Activated CD4-positive, alpha-beta T cell treated with anti-CD3 and anti-CD28 coated beads for 48 hours (primary cell): ENCODE data around the gene DCHS1.

ENCODE experiments used
- DNase-seq: peaks from one replicate; pipeline ENCODE4 v3.0.0-alpha.2; 2020

DCHS1 gene

GRCh38 chr11:6642957-6643356 lies 12.7 kb downstream of the DCHS1 start:
- DNase-seq, result no peak

GRCh38 chr11:6640985-6641701 lies 14.5 kb downstream of the DCHS1 start:
- no peak for DNase-seq

GRCh38 chr11:6640036-6640984 lies 15.3 kb downstream of the DCHS1 start:
- no peak for DNase-seq

DNA sequence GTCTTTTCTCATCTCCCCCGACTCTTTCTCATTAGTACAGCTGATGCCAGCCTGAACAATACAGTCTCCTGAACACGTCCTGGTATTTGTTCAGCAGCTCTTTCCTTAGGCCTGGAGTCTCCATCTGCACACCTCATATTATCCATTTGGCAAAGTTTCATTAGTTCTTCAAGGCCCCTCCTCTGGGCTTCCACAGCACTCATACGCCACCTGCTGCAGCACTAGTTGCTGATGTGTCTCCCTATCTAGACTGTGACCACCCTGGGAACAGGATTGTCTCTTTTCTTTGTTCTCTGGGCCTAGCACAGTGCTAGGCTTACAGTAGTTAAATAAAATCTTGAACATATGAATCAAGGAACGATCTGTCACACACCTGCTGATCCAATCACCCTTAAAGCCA lies 17.2 kb downstream of the DCHS1 start:
- no peak for DNase-seq

DNA sequence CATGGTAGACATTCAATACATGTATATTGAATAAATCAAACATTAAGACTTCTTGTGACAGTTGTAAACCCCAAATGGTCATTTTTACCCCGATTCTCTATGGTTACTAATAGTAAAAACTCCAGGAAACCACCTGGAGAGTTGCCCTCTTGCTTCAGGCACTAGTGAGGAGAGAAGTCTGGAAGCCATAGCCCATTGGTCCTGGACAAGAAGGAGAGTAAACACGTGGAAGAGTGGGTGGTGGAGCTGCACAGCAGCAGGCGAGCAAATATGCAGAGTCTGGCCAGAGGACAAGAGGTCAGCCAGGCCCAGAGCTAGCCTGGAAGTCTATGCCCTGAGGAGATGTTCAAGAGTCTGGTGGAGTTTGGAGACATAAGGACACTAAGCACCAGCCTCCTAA lies 17.7 kb downstream of the DCHS1 start:
- DNase-seq, result no peak

DNA sequence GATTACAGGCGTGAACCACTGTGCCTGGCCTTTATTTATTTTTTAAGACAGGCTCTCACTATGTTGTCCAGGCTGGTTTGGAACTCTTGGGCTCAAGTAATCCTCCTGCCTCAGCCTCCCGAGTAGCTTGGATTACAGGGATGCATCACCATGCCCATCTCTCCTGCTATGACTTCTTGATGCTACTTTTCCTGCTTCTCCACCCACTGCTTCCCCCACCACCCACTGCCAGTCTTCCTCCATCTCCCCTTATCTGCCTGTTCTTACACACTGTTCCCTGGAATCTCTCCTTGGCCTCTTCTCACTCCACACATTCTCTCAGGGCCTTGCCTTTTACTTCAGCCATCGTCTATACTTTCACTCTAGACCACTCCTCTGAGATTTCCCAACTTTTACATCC lies 19.1 kb downstream of the DCHS1 start:
- DNase-seq, result no peak

DNA sequence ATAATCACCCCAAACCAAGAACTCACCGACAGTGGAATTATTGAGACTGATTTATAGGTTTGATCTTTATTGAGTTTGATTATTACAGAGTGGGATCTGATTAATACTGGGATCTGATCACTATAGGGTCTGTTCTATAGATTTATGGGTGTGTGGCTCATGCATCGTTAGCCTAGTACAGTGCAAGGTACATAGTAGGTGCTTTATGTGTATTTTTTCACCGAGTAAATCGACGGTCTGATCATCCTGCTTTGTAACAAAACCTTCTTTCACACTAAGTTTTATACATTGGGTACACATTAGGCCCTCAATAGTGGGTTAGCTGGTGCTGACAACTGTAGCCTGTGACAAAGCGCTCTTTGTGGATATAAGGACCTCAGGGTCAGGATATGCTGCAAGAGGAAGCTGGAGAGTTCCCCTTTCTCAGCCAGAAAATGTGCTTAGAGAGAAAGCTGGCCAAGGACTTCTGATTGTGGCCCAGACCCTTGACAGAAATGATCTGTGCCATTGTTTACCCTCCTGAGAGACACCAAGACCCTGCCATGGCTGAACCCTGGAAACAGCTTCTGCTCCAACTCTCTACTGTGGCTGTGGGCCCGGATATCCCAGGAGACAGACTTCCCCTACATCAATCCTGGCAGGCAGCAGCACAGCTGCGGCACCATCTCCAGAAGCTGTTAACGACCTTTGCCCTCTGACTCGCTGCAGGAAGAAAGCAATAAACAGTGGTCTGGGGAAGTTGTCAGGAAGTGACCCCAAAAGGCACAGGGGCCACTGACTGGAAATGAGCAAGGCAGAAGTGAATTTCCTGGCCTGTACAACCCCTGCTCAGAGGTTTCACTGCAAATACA lies 20.3 kb downstream of the DCHS1 start:
- no peak for DNase-seq

DNA sequence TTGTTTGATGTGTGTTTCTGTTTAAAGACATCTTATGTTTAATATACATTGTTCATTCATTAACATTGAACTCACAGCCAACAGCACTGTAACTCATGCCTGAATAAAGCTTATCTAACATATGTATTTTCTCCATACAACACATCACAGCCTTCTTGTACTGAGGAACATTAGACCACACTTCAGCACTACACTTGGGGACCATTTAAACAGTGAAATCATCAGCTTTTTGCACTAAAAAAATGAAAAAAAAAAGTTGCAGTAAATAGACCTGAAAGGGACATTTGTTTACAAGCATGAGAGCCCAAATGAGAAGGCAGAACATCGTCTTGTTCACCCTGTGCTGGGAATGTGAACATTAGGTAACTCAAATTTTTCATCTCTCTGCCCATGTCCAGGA lies 21.1 kb downstream of the DCHS1 start:
- DNase-seq, result no peak

- no peak for DNase-seq
Measured at GRCh38 chr11:6633422-6634408, 21.9 kb downstream of the DCHS1 start.

DNA sequence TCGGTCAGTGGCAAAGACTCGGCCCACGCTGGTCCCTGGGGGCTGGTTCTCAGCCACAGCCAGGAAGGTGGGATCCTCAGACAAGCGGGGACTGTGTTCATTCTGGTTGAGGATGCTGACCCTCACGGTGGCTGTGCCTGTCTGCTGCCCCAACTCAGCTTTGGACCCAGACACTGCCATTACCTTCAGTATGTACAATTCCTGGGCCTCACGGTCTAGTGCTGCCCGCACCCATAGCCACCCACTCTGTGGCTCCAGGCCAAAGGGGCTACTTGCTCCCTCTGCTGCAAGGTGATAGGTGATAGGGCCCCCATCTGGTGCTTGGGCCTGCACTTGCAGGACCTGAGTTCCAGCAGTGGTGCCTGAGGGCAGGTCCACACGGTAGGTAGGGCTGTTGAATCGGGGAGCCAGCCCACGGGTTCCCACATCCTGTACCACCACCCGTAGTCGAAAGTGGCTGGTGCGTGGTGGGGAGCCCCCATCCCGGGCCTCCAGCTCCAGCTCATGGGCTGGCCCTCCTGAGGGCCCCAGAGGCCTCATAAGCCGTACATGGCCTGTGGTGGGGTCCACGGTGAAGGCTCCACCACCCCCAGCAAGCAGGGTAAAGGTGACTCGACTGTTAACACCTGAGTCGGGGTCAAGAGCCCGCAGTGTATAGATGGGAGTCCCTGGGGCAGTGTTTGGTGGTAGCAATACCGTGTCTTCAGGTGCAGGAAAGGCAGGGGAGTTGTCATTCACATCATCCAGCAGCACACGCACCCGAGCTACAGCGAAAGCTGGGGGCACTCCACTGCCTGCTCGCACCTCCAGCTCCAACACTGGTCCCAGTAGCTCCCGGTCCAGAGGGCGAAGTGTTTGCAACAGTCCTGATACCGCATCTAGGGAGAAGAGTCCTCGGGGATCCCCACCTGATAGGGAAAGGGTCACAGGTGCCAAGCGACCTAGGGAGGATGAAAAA lies 23.2 kb downstream of the DCHS1 start:
- DNase-seq, result no peak

- no peak for DNase-seq
Measured at GRCh38 chr11:6631361-6631890, 24.2 kb downstream of the DCHS1 start.

GRCh38 chr11:6630632-6631291 lies 24.8 kb downstream of the DCHS1 start:
- DNase-seq, result no peak

GRCh38 chr11:6629892-6630631 lies 25.5 kb downstream of the DCHS1 start:
- no peak for DNase-seq

- no peak for DNase-seq
Measured at GRCh38 chr11:6629573-6629891, 26.1 kb downstream of the DCHS1 start.

DNA sequence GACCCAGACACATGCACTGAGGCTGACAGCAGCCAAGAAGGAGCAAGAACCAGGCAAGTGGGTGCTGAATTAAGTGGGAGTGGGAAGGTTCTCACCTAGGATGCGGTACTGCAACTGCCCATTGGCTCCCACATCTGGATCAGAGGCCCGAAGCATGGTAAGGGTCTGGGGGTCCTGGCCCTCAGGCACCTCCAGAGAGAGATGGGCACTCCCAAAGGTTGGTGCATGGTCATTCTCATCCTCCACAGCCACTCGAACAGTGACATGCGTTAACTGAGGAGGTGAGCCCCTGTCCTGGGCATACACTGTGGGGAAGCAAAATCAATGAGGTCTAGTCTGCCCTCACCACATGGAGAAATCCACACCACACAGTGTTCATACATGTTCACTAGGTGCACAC lies 27.1 kb downstream of the DCHS1 start:
- no peak for DNase-seq

GRCh38 chr11:6627762-6628241 lies 27.8 kb downstream of the DCHS1 start:
- DNase-seq, result no peak

GRCh38 chr11:6626971-6627761 lies 28.4 kb downstream of the DCHS1 start:
- DNase-seq, result no peak

DNA sequence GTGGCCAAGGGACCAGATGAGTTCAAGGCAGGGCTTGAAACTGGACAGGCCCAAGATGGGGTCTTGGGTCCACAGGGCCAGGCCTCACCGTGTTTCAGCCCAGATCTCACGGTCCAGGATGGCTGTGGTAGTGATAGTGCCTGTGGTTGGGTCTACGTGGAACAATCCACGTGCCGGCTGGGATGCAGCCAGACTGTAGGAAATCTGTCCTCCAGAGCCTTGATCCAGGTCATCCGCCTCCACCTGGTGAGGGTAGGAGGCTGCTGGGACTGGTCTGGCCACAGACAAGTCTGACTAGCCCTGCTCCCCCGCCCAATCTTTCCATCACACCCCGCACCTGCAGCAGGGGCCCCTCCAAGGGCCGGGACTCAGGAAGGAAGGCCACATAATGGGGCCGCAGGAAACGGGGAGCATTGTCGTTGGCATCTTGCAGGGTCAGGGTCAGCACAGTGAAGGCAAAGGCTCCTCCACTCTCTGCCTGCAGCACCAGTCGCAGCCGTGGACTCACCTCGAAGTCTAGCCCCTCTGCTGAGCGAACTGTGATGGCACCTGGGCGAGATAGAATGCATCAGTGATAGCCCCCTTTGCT lies 29.7 kb downstream of the DCHS1 start:
- DNase-seq, result no peak
